Fibroblast of skin of abdomen (primary cell): Measurements from ENCODE around the gene RNASEH1.

Experiments used
- DNase-seq: peaks from one replicate; pipeline ENCODE4 v3.0.0-alpha.2; 2013

RNASEH1 gene

DNA sequence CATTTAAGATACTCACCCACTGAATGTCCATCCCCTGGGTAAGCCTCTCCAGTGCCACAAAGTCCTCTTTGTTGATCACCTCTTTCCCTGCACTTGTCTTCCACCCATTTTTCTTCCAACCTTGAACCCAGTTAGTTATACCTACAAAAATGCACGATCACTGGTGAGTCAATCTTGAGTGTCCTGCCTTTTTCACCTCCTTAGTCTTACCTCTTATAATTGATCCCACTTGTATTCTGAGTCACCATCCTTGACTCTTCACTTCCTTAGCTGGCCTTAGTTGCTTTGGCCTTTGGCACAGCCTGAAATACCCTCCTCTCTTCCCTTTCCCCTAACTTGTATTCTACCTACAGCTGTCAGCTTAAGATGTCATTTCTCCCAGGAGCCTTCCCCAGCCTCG lies 10.2 kb downstream of the RNASEH1 start:
- no peak for DNase-seq

DNA sequence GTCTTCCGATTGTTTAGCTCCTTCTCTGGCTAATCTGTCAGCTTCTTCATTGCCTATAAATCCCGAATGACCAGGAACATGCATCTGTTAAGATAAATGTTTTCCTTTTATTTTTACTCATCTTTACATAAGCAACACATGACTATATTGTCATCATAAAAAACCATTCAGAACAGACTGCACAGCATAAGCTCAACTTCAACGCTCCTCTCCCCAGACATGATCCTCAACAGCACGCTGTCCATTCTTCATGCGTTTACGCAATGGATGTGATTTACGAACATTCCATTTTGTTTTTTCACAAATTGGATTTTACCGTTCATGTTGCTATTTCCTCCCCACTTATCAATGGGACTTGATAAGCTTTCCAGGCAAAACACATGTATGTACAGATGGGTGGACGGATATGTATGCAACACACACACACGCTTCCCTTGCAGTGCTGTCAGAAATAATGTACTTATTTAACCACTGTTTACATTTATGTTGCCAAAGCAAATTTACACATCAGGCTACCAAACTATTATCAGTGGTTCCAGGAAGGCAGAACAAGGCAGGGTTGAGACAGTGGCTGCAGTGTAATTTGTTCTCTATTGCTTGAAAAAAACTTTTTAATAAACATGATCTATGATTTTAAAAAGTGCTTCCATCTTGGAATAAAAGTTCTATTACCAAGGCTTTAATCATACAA lies 12.2 kb downstream of the RNASEH1 start:
- DNase-seq: no peak

DNA sequence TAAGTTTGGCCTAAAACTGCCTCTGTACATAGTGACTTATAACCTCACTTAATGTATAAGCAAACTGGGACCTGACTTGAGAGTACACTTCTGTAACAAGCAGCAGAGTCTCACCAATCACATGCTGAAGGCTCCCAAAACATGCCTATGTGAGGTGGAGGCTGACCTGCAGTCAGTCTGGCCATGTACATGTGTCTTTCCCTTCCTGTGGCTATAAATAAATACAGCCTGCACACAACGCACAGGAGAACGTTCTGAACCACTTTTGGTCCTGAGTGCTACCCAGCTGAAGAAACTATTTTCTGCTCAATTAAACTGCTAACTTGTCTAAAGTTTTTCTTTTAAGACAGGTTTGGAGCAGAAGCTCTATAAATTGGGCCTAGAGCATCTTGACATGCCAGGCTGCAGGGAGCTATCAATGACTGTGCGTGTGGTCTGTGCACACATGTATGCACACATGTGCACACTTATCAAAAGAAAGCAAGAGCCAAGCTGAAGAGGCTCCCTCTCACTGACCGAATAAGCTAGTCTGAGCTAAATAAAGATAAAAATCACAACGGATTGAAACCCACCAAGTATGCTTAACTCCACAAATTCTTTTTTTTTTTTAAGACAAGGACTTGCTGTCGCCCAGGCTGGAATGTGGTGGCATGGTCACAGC lies 15.0 kb downstream of the RNASEH1 start:
- DNase-seq: no peak

DNA sequence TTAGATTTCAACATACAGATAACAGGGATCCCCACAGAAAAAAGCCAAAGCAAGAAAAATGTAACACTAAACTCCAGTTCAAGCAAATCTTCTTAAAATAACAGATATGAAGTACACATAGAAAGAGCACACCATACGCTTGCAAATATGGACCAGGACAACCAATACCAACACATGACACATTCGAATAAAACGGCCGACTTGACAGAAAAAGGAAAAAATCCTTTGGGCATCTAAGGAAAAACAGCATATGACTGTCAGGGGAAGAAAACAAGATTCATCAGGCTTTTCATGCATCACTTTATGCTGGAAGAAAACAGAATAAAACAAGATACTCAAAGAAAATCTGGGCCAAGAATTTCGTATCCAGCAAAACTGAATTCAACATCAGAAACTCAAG lies 16.0 kb downstream of the RNASEH1 start:
- DNase-seq: no peak

DNA sequence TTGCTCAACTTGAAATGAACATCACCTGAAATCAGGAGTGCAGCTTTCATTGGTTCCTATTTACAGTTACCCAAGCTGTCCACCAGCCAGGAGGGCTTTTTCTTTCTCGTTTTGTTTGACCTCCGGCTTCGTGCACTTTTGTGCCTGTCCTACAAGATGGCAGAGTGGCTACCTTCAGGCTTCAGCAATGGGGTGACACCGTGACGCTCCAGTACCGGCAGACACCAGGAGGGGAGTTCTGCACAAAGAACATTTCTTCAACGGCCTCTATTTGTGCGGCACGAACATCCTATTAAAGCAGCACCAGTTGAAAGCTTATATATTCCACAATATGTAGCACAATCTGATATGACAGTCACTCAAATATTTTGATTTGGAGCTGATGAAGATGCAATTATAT lies 18.3 kb downstream of the RNASEH1 start:
- DNase-seq: no peak

DNA sequence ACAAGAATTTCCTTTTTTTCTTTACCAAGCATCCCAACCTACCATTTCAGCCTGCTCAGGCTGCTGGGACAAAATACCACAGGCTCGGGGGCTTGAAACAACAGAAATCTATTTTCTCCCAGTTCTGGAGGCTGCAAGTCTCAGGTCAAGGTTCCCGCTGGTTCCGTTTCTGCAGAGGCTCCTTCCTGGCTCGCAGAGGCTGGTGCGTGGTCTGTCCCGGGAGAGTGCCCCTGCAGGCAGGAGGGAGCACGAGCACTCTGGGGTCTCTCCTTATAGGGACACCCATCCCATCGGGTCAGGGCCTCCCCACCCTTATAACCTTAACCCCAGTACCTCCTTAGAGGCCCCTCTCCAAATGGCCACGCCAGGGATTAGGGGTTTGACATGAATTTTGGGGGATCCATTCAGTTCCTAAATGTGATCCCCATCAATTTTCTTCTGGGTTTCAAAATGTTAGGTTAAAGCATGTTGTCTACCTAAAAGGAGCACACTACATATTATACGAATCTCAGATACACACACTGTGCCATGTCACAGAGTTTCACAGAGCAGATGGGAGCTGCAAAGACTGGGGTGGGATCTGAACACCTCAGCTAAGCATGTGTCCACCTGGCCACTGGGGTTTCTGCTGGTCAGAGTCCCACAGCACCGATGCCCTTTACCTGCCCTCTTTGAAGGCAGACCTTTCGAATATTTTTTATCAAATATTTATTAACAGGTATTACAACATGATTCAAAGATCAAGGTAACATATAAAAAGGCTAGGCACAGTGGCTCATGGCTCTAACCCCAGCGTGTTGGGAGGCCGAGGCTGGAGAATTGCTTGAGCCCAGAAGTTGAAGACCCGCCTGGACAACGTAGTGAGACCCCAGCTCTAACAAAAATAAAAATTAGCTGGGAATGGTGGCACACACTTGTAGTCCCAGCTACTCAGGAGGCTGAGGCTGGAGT lies 21.2 kb downstream of the RNASEH1 start:
- peak; percentile 62 for DNase-seq

DNA sequence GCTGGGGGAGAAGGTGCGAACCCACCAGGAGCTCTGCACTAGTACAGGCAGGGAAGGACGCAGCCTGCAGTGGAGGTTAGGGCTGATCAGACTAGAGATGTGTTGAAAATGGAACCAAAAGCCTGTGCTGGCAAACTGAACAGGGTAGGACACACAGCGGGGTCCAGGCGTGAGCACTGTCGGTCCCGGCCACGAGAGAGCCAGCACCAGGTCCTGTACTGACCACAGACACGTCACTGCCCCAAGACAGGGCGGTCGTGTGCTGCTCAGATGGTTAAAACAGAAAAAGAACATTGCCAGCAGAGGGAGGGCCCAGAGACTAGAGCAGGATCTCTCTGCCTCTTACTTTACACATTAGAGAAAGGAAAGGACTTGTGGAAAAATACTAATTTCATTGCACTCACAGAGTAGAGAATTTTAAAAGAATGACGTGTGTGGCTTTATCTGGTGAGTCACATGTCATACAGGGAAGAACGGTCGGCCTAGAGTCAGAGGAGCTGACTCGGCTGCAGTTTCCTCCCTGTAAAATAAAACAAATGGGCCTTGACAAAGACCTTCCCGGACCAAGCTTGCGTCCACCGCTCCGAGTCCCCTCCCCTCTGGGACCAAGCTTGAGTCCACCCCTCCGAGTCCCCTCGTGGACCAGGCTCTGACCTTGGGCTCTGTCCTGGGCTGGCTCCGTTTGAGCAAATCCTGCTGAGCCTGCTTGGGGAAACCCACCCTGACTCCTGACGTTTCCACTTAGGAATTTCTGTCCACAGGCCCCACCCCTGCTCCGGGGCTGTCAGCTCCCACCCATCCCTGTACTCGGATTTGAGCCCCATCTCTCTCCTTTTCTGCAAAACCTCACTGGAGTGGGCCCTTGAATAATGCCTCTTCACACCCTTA lies 22.1 kb downstream of the RNASEH1 start:
- DNase-seq: peak; percentile 88

DNA sequence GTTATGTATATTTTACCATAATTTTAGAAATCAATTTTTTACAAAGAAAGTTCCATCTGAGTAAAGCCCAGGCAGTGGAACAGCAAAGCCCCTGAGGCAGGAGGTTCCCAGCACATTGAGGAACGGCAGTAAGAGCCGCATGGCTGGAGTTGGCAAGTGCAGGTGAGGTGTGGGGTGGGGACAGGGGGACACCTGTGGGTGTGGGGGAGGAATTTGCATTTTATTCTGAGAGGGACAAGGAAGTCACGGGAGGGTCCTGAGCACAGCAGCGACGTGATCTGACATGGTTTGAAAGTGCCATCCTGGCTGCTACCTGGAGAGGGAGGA lies 22.7 kb downstream of the RNASEH1 start:
- DNase-seq: no peak

DNA sequence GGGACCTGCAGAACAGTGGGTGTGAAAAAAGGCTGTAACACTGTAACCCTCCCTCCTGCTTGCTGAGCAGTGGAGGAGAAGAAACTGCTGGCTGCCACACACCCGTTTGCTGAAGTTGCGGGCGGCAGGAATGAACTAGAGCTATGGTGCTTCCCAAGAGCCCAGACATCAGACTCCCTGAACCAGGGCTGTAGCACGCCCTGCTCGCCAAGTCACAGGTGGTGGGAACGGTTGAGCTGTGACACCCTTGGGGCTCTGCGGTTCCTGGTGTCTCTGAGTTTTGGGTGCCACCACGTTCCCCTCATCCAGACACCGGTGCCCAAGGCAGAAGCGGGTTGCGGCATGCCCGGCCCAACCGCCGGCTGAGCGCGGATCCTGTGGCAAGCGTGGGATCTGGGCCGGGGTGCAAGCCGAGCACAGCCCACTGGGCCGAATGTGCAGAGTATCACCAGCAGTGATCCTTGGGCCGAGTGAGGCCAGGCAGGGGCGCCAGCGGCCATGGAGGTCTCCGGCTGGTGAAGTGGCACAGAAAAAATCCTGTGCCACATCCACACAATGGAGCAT lies 23.8 kb downstream of the RNASEH1 start:
- no peak for DNase-seq

DNA sequence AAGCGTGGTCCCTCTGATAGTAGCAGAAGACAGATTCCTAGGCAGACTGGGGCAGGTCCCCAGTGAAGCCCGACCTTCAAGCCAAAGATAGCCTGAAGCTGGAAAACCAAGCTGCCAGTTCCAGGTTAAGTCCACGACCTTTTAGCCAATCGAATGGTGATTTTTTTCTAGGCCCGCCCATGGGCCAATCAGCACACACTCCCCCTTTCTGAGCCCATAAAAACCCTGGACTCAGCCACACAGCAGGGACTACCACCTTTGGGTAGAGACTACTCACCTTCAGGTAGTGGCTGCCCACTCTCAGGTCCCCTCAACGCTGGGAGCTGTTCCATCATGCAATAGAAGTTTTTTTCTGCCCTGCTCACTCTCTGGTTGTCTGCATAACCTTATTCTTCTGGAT lies 24.3 kb downstream of the RNASEH1 start:
- no peak for DNase-seq

DNA sequence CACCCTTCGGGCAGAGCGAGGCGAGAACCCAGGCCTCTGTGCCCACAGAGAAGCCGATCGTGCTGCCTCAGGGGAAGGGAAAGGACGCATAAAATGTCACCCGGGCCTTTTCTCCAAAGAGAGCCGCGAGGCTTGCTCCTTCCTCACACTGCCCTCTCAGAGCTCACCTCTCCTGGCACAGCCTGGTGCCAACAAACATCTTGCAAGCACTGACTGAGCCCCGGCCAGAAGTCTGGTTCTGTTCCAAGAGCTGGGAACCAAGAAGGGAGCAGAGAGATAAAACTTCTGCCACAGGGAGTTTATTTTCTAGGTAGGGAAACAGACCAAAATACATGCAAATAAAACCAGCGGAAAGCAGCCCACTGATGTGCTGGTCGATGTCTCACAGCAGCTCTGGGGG lies 25.2 kb downstream of the RNASEH1 start:
- no peak for DNase-seq

DNA sequence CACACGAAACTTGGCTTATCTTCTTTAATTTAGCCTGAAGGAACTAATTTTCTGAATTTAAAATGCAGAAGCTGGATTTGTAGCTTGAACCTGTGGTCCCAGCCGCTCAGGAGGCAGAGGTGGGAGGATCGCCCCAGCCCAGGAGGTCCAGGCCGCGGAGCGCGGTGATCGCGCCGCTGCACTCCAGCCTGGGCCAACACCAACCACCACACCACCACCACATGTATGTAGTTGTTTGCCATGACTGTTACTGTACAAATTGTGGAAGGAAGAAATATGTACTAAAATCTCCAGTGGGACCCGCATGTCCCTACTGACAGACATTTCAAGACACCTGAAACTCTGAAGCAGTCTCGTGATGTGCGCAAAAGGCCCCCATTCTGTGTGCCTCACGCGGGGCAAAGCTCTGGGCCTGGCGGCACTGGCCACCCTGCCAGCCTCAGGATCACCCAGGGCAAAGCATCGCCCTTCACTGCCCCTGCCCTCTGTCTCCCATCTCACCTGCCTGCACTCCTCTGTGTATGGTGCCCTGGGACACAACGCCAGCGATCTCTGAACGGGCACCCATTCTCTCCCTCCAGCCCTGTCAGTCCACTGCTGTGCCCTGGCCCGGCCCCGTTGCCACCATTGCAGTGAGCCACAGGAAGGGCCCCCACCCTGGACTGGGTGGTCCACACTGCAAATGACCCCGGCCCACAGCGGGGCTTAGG lies 28.7 kb downstream of the RNASEH1 start:
- DNase-seq: no peak

DNA sequence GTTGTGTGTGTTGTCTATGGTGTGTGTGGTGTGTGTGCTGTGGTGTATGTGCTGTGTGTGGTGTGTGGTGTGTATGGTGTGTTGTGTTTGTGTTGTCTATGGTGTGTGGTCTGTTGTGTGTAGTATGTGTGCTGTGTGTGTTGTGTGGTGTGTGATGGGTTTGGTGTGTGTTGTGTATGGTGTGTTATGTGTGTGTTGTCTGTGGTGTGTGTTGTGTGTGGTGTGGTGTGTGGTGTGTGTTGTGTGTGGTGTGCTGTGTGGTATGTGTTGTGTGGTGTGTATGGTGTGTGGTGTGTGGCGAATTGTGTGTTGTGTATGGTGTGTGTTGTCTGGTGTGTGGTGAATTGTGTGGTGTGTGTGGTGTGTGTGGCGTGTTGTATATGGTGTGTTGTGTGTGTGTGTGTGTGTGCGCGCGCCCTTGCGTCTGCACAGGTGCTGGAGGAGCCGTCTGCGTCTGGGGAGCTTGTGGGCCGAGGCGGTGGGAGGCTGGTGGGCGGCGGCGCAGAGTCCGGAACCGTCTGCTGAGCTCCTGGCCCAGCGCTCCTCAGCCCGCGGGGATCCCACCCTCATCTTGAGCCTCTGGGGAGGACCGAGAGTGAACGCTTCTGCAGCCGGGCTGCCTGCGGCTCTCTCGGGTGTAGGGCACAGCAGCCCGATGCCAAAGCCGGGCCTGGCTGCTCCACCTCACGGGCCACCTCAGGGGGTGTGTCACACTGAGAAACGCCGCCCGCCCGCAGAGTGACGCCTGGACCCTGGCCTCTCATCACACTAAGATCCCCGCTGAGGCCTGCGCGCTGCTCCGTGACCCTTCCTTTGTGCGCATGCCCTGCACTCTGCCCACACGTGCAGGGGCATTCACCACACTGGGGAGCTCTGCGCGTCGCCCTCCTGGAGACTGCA lies 30.0 kb downstream of the RNASEH1 start:
- no peak for DNase-seq

DNA sequence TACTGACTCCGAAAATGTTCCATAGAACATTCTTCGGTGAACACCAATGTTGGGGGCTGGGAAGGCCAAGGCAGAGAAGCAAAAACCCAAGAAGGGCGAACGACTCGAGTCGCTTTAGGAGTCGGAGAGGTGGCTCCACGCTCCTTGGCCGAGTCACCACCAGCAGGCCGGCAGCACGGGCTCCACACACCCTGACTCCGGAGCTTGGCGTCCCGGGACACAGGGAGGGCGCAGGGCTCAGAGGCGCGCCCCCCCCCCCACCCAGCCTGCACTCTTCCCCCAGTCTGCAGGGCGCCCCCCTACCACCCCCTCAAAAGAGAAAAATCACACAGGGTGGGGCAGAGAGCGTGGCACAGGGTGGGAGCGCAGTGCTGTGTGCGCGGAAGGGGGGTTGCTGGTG lies 31.3 kb downstream of the RNASEH1 start:
- no peak for DNase-seq

DNA sequence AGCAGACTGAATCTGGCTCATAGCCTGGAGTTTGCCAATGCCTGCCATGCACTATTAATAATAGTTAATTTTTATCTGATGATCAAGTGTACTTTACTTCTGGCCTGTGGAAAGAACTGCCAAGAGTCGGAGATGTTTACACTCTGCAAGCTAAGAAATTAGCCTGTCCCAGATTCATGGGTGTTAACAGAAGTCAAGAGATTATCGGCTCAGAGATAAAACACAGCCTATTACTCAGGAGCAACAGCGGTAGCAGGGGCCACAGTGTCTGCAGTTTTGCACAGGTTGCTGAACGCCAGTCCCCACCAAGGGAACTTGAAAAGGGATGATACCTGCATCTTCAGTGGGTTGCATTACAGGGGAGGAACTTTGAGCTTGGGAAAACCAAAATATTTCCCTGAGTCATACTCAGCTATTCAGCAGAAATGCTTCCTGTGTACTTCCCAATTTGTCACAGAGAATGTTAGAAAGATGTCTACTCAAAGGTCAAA lies 34.5 kb downstream of the RNASEH1 start:
- DNase-seq: peak; percentile 56

DNA sequence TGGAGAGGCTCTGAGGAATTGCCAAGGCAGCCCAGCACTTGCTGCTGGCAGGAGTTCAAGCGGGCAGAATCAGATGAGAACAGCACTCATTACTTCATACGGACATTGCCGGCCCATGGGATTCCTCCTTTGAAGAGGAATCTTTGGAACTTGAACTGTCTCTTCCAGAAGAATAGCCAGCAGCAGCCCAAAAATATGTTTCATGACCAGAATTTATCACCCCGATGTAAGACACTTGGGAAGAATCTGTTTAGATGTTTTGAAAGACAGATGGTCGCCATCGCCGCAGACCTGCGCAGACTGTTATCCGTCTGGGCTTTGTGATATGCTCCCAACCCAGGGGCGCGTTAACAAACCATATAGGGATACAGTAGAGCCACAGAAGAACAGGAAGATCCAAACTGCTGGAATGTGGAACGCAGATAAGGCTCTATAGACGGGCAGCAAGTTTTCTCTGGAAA lies 35.1 kb downstream of the RNASEH1 start:
- peak; percentile 83 for DNase-seq

DNA sequence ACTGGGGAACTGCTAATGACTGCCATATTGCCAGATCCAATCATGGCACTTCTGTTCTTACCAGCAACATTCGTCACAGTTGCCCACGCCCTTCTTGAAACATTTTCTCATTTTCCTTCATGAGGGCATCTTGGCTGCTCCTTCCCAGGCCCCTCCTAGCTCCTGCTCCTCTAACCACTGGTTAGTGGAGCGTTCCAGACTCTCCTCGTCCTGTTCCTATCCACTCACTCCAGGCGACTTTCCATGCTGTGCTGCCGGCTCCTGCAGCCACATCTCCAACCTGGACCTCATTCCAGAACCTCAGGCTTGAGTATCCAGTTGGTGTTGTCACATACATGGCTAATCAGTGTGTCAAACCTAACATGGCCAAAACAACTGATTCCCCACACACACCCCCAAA lies 37.5 kb downstream of the RNASEH1 start:
- no peak for DNase-seq

DNA sequence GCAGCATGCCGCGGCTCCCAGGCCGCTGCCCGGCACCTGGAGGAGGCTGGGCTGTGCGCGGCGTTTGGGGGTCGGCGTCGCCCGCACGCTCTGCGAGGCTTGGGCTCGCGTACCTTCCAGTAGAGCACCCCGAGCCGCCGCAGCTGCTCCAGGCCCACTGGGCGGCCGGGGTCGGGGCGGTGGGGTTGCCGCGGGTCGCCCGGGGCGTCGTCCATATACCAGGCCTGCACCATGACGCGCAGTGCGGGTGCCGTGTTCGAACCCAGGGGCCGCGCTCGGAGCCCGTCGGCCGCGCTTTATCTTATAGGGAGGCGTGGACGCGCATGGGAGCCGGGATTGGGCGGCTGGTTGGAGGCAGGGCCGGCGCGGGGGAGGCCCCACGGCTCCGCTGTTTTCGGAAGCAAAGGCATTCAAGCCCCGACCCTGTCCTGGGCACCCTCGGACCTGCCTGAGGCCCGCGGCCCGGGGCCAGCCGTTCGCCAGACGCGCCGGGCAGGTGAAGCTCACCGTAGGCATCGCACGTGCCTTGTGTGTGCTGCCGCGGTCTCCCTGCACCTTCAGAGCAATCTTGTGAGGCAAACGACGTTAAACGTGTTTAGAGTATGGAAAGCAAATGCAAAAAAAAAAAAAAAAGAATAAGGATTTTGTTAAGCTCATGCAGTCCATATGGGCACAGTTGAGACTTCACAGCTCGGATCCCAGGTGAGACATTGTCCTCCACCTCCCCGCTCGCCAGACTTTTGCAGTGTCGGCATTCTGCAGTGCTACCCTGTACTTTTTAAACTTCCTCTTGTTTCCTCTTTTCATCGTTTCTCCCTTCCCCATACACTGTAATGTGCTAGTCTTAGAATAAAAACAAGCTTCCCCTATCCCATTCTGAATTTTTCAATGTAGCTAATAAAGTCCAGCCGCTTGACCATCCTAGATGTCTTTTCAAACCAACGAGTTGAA lies 38.6 kb downstream of the RNASEH1 start, which contains the start of gene ADI1:
TSS of gene ADI1 (minus strand) at position 277 of the 951 bp plus-strand sequence. CDS start at position 233, 44 bp downstream.
- peak; percentile 76 for DNase-seq
